GM13977 (cell line): ENCODE measurements around the gene NTRK2.

Experiments used
- DNase-seq: peaks from one replicate; pipeline ENCODE4 v3.0.0; 2012; ENCODE audit warnings: low spot score
- in situ Hi-C: fragments of 300-500 bp; cut with MboI; formaldehyde crosslinking; loops from one replicate; pipeline ENCODE4 v1.12.0; 2022; ENCODE audit warnings: low sequenced_read_pairs, low pct_unique_long_range_greater_than_20kb, mixed read lengths, inconsistent platforms; ENCODE audit not compliant: unreplicated experiment
- TF ChIP-seq, protein P1 (sequence below): IDR thresholded peaks from 2 replicates; pipeline ENCODE4 v1.5.1; 2012; ENCODE audit warnings: mild to moderate bottlenecking, control low read depth; ENCODE audit not compliant: insufficient read depth; ENCODE audit errors: extremely low read depth, missing control alignments

Gene NTRK2

GRCh38 chr9:84871983-84872382 lies 202.5 kb downstream of the NTRK2 start:
- in situ Hi-C loops, result no loop called here

GRCh38 chr9:84874022-84874421 lies 204.5 kb downstream of the NTRK2 start:
- in situ Hi-C loops, result no loop called here
- TF ChIP-seq, protein P1, sequence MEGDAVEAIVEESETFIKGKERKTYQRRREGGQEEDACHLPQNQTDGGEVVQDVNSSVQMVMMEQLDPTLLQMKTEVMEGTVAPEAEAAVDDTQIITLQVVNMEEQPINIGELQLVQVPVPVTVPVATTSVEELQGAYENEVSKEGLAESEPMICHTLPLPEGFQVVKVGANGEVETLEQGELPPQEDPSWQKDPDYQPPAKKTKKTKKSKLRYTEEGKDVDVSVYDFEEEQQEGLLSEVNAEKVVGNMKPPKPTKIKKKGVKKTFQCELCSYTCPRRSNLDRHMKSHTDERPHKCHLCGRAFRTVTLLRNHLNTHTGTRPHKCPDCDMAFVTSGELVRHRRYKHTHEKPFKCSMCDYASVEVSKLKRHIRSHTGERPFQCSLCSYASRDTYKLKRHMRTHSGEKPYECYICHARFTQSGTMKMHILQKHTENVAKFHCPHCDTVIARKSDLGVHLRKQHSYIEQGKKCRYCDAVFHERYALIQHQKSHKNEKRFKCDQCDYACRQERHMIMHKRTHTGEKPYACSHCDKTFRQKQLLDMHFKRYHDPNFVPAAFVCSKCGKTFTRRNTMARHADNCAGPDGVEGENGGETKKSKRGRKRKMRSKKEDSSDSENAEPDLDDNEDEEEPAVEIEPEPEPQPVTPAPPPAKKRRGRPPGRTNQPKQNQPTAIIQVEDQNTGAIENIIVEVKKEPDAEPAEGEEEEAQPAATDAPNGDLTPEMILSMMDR, result no peak
- no peak for DNase-seq

More at GRCh38 chr9:84871983-84872382, 202.5 kb downstream of the NTRK2 start:
- DNase-seq, result no peak
- TF ChIP-seq, protein P1, result no peak

DNA sequence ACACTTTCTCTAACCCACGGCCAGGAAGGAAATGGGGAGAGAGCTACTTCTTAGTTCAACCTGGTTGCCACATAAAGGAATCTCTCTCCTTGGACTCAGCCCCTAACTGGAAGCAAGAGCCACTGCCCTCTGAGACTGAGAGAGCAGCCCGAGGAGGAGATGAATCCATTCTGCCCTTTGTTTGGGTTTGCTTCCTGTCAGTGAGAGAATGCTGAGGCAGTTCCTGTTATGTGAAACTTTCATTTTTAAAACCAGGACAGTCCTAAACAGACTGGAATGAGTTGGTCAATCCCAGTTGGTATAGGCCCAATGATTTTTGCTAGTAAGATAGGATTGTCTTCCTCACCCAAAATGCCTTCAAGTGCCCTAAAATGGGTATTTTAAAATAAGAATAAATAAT lies 205.1 kb downstream of the NTRK2 start:
- no peak for DNase-seq
- in situ Hi-C loops, result no loop called here
- TF ChIP-seq, protein P1, result no peak

GRCh38 chr9:84875193-84875592 lies 205.7 kb downstream of the NTRK2 start:
- no peak for DNase-seq
- TF ChIP-seq, protein P1, result no peak
- in situ Hi-C loops, result no loop called here

DNA sequence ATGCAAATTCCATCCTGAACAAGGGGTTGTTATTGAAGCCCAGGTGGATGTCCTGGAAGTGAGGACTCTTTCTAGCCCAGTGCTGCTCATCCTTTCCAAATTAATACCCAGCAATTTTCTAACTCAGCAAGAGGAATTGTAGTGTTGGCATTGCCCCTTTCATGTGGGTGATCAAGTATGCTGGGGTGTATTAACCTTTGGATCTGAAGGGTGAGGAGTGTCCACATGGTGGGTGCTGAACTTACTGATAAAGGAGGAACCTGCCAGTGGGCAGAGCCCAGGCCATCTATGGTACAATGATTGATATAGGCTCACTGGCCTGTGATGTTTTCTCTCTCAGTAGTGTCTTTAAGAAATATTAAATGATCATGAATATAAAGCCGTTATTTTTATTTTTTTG lies 210.1 kb downstream of the NTRK2 start:
- TF ChIP-seq, protein P1, result no peak
- in situ Hi-C loops, result no loop called here
- DNase-seq, result no peak

DNA sequence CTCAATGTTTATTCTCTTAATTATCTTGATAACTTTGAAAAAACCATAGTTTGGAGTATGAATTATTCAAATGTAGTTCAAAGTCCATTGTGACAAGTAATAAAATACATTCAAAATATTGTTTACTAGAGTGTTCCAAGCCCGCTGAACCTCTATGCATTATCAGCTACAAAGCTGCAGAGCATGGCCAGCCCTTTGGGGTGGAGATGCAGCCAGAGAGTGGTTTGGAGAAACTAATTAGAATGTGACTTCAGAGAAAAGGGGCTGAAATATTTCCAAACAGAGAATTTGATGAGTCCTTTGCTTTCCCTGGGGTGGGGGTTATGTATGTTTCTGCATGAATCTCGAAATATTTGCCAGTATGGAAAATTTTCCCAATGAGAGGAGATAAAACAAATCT lies 211.3 kb downstream of the NTRK2 start:
- no peak for DNase-seq
- in situ Hi-C loops, result no loop called here
- TF ChIP-seq, protein P1, result no peak

DNA sequence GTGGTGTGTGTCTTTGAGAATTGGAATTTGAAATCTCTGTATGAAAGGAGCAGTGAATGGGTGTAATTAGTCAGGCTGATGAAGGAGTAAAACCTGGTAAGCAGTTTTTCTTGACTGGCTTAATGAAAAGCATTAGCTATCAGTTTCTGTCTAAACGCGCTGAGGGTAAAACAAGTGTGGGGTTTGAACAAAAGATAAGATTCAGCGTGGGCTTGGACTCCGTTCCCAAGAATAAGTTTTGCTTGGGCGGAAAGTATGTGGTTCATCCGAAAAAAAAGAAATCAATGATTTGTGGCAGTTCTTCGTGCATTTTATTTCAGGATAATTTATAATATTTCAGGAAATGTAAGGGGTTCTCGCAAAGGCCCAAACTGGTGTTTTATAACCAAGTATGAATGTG lies 217.3 kb downstream of the NTRK2 start:
- DNase-seq, result no peak
- in situ Hi-C loops, result no loop called here
- TF ChIP-seq, protein P1, result no peak
